ENCODE data around the gene GUCA2B.

DNA sequence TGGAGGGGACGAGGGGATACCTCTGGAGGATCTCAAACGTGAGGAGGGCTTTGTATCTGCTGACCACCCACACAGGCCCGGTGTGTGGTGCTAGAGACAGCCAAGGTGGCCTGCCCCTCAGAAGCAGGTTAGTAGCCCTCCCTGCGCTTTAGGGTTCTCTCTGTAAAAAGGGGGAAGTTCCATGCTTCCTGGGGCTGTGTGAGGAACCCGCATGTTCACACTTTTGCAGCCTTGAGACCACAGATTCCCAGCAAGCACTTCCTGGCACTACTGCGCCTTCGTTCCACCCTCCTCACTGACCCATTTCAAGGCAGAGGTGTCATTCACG lies 7.9 kb upstream of the GUCA2B start:
- TF ChIP-seq, protein P1, sequence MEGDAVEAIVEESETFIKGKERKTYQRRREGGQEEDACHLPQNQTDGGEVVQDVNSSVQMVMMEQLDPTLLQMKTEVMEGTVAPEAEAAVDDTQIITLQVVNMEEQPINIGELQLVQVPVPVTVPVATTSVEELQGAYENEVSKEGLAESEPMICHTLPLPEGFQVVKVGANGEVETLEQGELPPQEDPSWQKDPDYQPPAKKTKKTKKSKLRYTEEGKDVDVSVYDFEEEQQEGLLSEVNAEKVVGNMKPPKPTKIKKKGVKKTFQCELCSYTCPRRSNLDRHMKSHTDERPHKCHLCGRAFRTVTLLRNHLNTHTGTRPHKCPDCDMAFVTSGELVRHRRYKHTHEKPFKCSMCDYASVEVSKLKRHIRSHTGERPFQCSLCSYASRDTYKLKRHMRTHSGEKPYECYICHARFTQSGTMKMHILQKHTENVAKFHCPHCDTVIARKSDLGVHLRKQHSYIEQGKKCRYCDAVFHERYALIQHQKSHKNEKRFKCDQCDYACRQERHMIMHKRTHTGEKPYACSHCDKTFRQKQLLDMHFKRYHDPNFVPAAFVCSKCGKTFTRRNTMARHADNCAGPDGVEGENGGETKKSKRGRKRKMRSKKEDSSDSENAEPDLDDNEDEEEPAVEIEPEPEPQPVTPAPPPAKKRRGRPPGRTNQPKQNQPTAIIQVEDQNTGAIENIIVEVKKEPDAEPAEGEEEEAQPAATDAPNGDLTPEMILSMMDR (IDR thresholded peaks at IDR 0.05 in 4 of 5, conservative IDR thresholded peaks at IDR 0.05 in 1 of 5), result no peak
- no peak for TF ChIP-seq POLR2A (IDR thresholded peaks at IDR 0.05)
